ENCODE measurements around the gene ARMC3.
"Not testable (repeated sequence)": the region's sequence is repeated elsewhere in the genome, so short reads cannot be mapped to it uniquely, and the experiment has no call there.

ARMC3 gene

DNA sequence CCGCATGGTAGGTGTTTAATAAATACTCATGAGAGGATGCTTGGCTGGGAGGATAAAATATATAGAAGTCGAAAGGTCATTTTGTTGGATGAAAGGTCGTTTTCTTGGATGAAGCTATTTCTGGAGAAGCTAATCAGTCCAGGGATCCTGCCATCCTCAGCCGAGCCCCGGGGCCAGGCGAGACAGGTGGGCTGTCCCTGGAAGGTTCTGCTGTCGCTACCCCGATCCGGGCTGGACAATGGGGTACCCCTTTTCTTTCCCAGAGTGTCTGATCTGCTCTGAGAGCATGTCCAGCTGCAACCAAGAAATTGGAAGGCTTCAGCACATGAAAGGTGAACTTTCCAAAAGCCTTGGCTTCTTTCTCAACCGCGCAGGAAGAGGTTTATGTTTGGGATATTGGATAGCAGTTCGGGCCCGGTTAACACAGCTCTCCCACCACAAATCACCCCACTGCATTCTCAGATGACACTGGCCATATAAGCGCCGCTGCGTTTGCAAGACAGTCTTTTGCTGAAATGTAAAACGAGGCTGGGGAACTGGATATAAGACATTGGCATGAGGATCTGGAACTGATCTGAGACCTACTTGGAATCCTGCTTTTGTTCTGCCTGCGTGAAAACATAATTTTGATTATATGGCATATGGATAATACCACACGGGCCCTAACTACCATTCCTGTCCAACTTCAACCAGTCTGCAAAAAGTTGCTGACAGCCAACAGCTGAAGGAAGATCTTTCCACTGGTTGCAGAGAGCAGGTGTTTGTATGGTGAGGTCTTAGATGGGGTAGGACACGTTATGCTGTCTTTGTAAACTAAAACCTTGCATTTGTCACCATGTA is 136.3 kb downstream of the ARMC3 start:
- no peaks in the 10 kb centered on the region for H3K9me3 ChIP-seq
- no peaks in the 10 kb centered on the region for H3K27me3 ChIP-seq
- no peak for DNase-seq
- H3K4me3 ChIP-seq (ENCODE audit: low read depth, low read length): no peak overlapping the region
- H3K4me1 ChIP-seq: peaks cover 11% of the 10 kb centered on the region
- H3K36me3 ChIP-seq: no peaks in the 10 kb centered on the region
- TF ChIP-seq, protein P1, sequence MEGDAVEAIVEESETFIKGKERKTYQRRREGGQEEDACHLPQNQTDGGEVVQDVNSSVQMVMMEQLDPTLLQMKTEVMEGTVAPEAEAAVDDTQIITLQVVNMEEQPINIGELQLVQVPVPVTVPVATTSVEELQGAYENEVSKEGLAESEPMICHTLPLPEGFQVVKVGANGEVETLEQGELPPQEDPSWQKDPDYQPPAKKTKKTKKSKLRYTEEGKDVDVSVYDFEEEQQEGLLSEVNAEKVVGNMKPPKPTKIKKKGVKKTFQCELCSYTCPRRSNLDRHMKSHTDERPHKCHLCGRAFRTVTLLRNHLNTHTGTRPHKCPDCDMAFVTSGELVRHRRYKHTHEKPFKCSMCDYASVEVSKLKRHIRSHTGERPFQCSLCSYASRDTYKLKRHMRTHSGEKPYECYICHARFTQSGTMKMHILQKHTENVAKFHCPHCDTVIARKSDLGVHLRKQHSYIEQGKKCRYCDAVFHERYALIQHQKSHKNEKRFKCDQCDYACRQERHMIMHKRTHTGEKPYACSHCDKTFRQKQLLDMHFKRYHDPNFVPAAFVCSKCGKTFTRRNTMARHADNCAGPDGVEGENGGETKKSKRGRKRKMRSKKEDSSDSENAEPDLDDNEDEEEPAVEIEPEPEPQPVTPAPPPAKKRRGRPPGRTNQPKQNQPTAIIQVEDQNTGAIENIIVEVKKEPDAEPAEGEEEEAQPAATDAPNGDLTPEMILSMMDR (IDR thresholded peaks at IDR 0.05; ENCODE audit: low read depth, low read length): no peak

DNA sequence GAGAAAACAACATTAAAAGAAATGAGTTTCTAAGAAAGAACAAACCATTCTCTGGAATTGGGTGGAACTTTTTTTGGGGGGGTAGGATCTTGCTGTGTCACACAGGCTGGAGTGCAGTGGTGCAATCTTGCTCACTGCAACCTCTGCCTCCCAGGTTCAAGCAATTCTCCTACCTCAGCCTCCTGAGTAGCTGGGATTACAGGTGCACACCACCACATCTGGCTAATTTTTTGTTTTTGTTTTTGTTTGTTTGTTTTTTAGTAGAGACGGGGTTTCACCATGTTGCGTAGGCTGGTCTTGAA is 136.9 kb downstream of the ARMC3 start:
- peaks cover 11% of the 10 kb centered on the region for H3K4me1 ChIP-seq
- H3K4me3 ChIP-seq (ENCODE audit: low read depth, low read length); DNase-seq; H3K36me3 ChIP-seq; H3K27me3 ChIP-seq; H3K9me3 ChIP-seq: not testable (repeated sequence)

GRCh38 chr10:23065181-23065948 is 137.5 kb downstream of the ARMC3 start:
- peak; percentile 49 for DNase-seq
- TF ChIP-seq, protein P1 (IDR thresholded peaks at IDR 0.05; ENCODE audit: low read depth, low read length): no peak

GRCh38 chr10:23067337-23067736 is 139.5 kb downstream of the ARMC3 start:
- Histone ChIP-seq H3K36me3 (no peaks in the 10 kb centered on the region), H3K27me3 (no peaks in the 10 kb centered on the region), H3K9me3 (no peaks in the 10 kb centered on the region), H3K4me1 (peaks cover 11% of the 10 kb centered on the region), H3K4me3 (ENCODE audit: low read depth, low read length) (no peak overlapping the region)
- no peak for DNase-seq
- TF ChIP-seq, protein P1 (IDR thresholded peaks at IDR 0.05; ENCODE audit: low read depth, low read length): no peak

More at GRCh38 chr10:23065181-23065948, 137.5 kb downstream of the ARMC3 start:
- Histone ChIP-seq H3K4me1 (peaks cover 11% of the 10 kb centered on the region), H3K36me3 (no peaks in the 10 kb centered on the region), H3K27me3 (no peaks in the 10 kb centered on the region), H3K9me3 (no peaks in the 10 kb centered on the region), H3K4me3 (ENCODE audit: low read depth, low read length) (no peak overlapping the region)

- TF ChIP-seq, protein P1 (IDR thresholded peaks at IDR 0.05; ENCODE audit: low read depth, low read length): peak; percentile 87
- Histone ChIP-seq H3K36me3 (no peaks in the 10 kb centered on the region), H3K9me3 (no peaks in the 10 kb centered on the region), H3K4me3 (ENCODE audit: low read depth, low read length) (no peak overlapping the region), H3K4me1 (peaks cover 11% of the 10 kb centered on the region), H3K27me3 (no peaks in the 10 kb centered on the region)
- DNase-seq: peak; percentile 76
Observed at GRCh38 chr10:23067939-23068775, 140.3 kb downstream of the ARMC3 start.

DNA sequence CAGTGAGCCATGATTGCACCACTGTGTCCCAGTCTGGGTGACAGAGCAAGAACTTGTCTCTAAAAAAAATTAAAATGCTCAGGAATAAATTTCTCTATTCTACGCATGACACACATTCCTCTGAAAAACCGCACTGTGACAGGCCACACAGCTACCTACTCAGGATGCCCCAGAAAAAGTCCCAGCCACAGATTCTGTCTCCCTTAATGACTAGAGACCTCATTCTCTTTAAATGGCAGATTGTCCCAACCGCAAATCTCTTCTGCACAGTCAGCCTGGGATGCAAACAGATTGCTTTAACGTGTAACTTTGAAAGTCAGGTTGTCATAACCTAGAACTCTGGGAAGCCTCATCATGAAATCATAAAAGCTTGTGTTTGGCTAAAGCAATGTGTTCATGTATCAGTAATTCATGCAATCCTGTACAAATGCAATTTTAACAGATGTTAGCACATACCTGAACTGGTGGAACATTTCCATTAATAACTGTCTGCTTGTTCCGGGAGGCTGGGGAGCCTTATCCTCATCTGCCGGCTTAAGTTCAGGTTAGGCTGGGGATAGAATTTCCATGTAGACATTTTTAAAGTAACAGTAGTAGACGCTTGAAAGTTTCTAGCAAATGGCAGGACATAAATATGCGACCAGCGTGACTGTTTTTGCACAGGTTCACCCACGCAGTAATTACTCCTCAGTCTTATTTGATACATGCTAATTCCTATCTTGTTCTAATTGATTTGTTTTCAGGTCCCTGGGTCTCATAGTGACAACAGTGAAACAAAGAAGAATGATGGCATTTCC is 141.4 kb downstream of the ARMC3 start:
- H3K36me3 ChIP-seq: no peaks in the 10 kb centered on the region
- H3K27me3 ChIP-seq: no peaks in the 10 kb centered on the region
- peaks cover 11% of the 10 kb centered on the region for H3K4me1 ChIP-seq
- no peak for DNase-seq
- H3K9me3 ChIP-seq: no peaks in the 10 kb centered on the region
- H3K4me3 ChIP-seq (ENCODE audit: low read depth, low read length): no peak overlapping the region
- TF ChIP-seq, protein P1 (IDR thresholded peaks at IDR 0.05; ENCODE audit: low read depth, low read length): no peak

DNA sequence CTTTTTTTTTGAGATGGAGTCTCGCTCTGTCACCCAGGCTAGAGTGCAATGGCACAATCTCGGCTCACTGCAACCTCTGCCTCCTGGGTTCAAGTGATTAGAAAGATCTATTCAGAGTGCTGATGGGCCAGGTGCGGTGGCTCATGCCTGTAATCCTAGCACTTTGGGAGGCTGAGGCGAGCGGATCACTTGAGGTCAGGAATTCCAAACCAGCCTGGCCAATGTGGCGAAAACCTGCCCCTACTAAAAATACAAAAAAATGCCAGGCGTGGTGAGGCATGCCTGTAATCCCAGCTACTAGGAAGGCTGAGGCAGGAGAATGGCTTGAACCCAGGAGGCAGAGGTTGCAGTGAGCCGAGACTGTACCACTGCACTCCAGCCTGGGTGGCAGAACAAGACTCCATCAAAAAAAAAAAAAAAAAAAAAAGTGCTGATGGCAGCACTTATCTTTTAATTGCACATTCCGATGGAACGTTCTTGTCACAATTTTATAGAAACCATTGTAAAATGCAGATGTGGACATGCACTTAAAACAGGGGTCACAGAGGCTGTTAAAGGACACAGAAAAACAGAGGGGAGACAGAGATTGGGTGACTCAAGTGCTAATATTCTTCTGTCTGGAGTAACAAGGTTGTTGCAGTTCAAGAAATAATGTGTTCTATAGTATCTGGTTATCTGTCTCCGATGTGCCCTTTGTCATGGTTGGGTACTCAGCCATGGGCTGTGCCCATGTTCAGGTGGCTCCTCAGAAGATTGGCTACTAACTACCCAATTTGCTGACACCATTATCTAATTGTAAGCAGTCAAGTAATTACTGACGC is 142.4 kb downstream of the ARMC3 start:
- H3K9me3 ChIP-seq; H3K4me1 ChIP-seq; H3K4me3 ChIP-seq (ENCODE audit: low read depth, low read length); H3K36me3 ChIP-seq; H3K27me3 ChIP-seq; DNase-seq: not testable (repeated sequence)

All from BE2C (cell line).